ENCODE results near the gene FBXW2.
"Not testable (repeated sequence)": the region's sequence is repeated elsewhere in the genome, so short reads cannot be mapped to it uniquely, and the experiment has no call there.

FBXW2 gene

DNA sequence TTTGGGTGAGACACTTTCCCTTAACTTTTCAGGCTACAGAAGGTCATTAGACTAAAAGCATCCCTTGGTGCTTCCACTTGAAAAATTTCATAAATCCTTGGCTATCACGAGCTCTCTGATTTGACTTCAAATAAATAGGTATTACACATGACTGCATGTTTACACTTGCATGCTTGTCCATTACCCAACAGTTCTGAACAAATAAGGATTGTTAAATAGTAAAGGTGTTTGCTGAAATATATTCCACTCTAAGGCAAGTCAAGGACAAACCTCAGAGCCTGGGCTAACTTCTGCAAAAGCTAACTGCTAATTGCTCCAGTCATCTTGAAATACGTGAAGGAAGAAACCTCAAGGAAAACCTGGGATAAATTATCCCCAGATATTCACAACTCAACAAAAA is 14.5 kb downstream of the FBXW2 start:
- no peak for DNase-seq (ENCODE audit: low read depth in 2 of 2)

DNA sequence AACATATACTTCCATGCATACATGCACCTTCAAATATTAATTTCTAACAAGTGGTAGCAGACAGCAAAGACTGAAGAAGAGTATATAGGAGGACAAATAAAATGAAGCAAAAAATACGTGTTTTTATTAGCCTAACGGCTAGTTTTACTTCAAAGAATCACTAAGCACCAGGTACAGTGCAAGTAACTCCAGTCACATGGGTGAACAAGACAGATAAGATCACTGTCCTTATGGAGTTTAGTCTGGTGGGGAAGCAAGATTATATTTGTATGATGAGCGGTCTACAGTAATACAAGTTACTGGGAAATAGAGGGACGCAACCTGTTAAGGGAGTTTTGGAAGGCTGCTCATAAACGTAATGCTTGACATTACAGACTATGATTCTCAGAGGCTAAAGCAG is 16.0 kb downstream of the FBXW2 start:
- no peak for DNase-seq (ENCODE audit: low read depth in 2 of 2)

GRCh38 chr9:120776788-120777187 is 16.4 kb downstream of the FBXW2 start:
- DNase-seq (ENCODE audit: low read depth in 2 of 2): no peak

GRCh38 chr9:120775859-120776258 is 17.4 kb downstream of the FBXW2 start:
- no peak for DNase-seq (ENCODE audit: low read depth in 2 of 2)

DNA sequence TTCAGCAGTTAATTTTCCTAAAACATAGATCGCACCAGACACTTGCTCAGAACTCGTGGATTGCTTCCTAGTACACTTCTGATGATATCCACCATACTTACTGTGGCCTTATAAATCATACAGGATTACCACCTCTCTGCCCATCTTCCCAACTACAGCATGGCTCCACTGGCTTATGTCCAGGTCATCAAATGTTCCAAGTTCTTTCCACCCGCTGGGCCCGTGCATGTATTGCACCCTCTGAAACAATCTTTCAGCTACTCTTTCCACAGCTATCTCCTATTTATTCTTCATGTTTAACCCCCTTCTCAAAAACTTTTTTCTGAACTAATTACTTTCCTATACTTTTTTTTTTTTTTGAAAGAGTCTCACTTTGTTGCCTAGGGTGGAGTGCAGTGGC is 18.5 kb downstream of the FBXW2 start:
- DNase-seq (ENCODE audit: low read depth in 2 of 2): no peak

- DNase-seq (ENCODE audit: low read depth in 2 of 2): no peak
Measured at GRCh38 chr9:120773256-120773655, 20.0 kb downstream of the FBXW2 start.

DNA sequence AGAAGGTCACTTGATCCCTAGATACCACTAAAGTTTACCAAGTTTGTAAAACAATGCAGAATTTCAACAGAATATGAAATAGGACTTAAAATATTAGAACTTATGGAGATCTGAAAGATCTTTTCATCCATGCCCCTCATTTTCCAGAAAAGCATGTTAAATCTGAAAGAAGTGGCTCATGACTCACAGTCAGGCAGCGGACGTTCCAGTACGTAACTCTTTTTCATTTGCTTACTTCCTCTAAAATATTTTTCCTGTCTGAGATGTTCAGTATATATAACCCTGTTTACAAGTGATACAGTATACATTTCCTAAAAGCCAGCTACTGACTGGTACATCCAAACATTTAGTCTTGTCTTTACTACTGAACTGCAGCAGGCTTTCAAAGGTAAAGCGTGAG is 22.3 kb downstream of the FBXW2 start:
- DNase-seq (ENCODE audit: low read depth in 2 of 2): no peak

DNA sequence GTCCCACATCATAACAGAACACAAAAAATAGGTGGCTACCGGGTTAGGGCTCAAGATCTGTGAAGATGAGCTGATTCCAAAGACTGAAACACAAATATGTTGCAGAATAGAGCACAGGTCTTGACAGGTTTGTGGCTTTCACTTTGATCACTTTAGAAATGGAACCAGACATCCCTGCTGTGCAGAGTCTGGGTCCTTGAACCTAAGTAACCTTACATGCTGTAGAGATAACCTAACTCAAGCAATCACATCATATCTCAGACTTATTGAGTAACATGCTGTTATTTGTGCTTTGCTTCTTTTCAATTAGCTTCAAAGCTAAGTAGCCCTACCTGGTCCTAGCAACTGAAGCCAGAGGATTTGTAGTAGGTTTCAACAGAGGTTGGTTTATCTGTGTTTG is 24.3 kb downstream of the FBXW2 start:
- DNase-seq (ENCODE audit: low read depth in 2 of 2): no peak

- DNase-seq (ENCODE audit: low read depth in 2 of 2): no peak
Measured at GRCh38 chr9:120768247-120768646, 25.0 kb downstream of the FBXW2 start.

GRCh38 chr9:120767451-120767850 is 25.8 kb downstream of the FBXW2 start:
- no peak for DNase-seq (ENCODE audit: low read depth in 2 of 2)

DNA sequence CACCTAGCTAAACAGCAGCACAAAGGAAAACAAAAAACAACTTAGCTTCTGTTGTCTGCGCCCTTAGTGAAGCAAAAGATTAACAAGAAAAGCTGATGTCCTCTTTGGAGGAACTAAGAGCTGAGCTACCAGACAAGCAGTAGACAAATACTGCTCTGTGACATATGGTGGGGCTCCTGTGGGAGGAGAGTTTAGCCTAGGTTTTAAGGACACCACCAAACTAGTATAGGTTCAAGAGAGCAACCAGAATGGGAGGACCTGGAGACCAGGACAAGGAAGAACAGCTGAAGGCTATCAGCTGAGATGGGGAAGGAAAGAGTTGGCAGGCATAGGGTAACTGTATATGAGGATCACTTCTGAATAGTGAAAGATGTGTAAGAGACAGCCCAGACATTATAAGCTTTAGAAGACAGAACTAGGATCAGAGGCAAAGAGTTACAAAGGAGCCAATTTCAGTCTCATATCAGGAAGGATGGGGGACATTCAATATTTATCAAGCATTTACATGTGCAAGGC is 27.2 kb downstream of the FBXW2 start:
- DNase-seq (ENCODE audit: low read depth in 2 of 2): no peak

DNA sequence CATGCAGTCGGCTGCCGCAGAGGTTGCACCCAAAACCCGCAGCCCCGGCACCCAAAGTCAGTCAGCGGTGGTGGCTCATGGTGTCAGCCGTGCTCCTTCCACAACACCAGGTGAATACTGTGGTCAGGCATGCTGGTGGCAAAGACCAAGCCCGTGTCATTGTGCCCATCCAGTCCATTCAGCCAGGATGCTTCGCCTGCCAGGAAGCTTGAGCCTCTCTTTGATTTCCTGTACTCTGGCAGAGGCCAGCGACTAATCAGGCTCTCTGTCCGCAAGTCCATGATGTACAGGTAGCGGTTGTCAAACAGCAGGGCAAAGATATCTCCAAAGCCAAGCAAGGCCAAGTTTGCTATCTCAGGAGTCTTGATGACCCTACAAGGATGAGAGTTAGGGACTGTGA is 28.7 kb downstream of the FBXW2 start:
- no peak for DNase-seq (ENCODE audit: low read depth in 2 of 2)

- DNase-seq (ENCODE audit: low read depth in 2 of 2): no peak
Measured at GRCh38 chr9:120761006-120761405, 32.2 kb downstream of the FBXW2 start.

DNA sequence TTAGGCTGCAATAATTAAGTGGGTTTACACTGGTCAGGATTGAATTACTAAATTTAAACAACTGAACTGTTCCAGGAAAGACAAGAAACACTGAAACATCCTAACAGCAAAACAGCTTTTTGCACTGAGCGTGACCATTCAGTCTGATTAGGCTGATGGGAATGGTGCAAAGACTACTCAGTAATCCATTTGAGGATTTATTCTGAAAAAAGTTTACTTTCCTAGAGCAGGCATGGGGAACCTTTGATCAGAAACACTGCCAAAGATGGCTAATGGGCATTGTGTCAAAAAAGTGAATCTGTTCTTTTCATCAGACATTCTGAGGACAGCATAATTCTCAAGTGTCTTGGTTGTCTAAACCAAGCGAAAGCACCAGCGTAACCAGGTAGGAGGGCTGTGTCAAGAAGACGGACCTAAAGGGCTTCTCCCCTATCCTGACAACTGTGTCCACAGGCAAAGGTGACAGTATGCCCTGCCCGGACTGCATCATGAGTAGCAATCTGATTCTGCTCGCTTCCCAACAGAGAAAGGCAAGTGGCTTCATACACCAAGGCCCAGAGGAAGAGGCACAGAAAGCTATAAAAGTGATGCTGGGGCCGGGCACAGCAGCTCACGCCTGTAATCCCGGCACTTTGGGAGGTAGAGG is 33.3 kb downstream of the FBXW2 start:
- no peak for DNase-seq (ENCODE audit: low read depth in 2 of 2)

DNA sequence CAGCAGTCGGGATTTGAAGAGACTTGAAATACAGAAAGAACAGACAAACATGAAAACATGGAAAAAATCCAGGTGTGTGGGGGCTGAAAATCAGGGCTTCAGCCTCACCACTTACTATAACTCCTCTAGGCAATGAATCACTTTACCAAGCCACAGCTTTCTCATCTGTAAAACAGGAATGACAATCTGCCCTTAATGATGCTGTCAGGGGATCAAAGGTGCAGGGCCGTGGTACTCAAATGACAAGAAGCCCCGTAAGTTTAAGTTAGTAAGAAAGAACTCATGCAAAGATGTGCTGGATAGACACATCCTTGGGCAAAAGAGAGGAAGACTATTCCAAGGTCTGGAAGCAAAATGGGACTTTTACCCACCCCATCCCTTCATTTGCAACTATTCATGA is 34.7 kb downstream of the FBXW2 start:
- DNase-seq (ENCODE audit: low read depth in 2 of 2): no peak

- no peak for DNase-seq (ENCODE audit: low read depth in 2 of 2)
Measured at GRCh38 chr9:120757026-120757913, 35.9 kb downstream of the FBXW2 start.

DNA sequence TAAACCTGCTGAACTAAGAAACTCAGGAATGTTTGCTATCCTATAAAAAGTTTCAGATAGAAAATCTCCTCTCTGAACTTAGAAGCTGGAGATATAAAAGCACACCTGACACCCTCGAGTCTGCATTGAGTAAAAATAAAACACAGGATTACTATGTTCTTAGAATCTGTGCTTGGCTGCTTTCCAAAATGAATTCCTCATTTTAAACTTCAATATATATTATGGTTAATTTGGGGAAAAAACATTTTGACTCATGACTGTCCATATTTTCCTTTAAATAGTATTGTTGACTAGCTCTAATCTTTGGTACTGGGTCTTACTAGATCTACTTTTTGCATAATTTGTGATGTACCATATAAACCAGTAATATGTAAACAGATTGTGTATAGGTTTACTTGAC is 36.7 kb downstream of the FBXW2 start:
- DNase-seq (ENCODE audit: low read depth in 2 of 2): no peak

GRCh38 chr9:120755810-120756434 is 37.3 kb downstream of the FBXW2 start:
- peak; percentile 44 to 45 for DNase-seq (ENCODE audit: low read depth in 2 of 2)

DNA sequence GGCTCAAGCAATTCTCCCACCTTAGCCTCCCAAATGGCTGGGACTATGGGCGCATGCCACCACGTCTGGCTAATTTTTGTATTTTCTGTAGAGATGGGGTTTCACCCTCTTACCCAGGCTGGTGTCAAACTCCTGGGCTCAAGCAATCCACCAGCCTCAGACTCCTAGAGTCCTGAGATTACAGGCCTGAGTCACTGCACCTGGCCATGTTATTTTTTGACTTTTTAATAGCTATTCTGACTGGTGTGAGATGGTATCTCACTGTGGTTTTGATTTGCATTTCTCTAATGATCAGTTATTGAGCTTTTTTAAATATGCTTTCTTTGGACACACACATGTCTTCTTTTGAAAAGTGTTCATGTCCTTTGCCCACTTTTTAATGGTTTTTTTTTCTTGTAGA is 38.2 kb downstream of the FBXW2 start:
- DNase-seq (ENCODE audit: low read depth in 2 of 2): no peak

DNA sequence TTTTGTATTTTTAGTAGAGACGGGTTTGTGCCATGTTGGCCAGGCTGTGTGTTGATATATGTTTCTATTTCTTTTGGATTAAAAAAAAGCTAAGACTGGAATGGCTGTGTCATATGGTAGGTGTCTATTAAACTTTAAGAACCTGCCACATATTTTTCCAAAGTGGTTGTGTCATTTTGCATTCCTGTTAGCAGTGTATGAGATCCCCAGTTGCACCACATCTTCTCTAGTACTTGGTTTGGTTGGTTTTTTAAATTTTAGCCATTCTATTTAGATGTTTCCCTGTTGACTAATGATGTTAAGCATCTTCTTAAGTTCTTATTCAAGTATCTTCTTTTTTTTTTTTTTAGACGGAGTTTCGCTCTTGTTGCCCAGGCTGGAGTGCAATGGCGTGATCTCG is 42.8 kb downstream of the FBXW2 start:
- no peak for DNase-seq (ENCODE audit: low read depth in 2 of 2)

DNA sequence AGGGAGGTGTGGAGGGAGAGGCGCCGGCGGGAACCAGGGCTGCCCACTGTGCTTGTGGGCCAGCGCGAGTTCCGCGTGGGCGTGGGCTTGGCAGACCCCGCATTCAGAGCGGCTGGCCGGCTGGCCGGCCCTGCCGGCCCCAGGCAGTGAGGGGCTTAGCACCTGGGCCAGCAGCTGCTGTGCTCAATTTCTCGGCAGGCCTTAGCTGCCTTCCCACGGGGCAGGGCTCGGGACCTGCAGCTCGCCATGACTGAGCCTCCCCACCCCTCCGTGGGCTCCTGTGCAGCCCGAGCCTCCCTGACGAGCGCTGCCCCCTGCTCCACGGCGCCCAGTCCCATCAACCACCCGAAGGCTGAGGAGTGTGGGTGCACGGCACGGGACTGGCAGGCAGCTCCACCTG is 46.9 kb downstream of the FBXW2 start:
- not testable (repeated sequence) for DNase-seq (ENCODE audit: low read depth in 2 of 2)

GRCh38 chr9:120745278-120745677 is 47.9 kb downstream of the FBXW2 start:
- no peak for DNase-seq (ENCODE audit: low read depth in 2 of 2)

DNA sequence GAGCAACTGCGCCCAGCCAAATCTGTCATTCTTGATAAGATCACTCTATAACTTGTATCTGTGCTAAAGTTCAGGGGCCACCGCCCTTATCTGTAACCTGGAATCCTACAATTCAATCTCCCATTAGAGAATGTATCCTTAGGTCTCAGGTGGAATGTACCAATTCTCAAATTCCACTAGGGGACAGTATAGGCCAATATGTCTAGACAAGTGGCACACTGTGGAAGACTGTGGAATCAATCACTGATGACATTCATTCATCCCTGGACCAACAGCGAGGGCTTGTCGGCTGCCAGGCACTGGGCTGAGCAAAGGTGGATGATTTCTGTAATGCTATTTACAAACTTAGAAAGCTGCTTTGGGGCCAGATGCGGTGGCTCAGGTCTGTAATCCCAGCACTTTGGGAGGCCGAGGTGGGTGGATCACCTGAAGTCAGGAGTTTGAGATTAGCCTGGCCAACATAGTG is 50.2 kb downstream of the FBXW2 start:
- no peak for DNase-seq (ENCODE audit: low read depth in 2 of 2)
